HEK293 (cell line): ENCODE measurements around the gene P2RX1.

ENCODE experiments used
- AEBP2 ChIP-seq: fragments of 450-650 bp; formaldehyde crosslinking; IDR thresholded peaks from 2 replicates; pipeline ENCODE4 v1.5.1; 2016; ENCODE audit warnings: missing biosample characterization, missing genetic modification characterization, borderline replicate concordance
- BCL11A ChIP-seq: fragments of 450-650 bp; formaldehyde crosslinking; IDR thresholded peaks from 2 replicates; pipeline ENCODE4 v1.5.1; 2016; ENCODE audit warnings: low read depth, missing biosample characterization, missing genetic modification characterization
- BCL11B ChIP-seq: fragments of 450-650 bp; formaldehyde crosslinking; IDR thresholded peaks from 2 replicates; pipeline ENCODE4 v1.5.1; 2016; ENCODE audit warnings: low read depth, missing biosample characterization, missing genetic modification characterization
- FEZF1 ChIP-seq: fragments of 450-650 bp; formaldehyde crosslinking; IDR thresholded peaks from 2 replicates; pipeline ENCODE4 v1.5.1; 2016; ENCODE audit warnings: missing biosample characterization, missing genetic modification characterization
- GLIS1 ChIP-seq: fragments of 450-650 bp; formaldehyde crosslinking; IDR thresholded peaks from 2 replicates; pipeline ENCODE4 v1.5.1; 2016; ENCODE audit warnings: missing biosample characterization, missing genetic modification characterization
- PRDM10 ChIP-seq: fragments of 450-650 bp; formaldehyde crosslinking; IDR thresholded peaks from 2 replicates; pipeline ENCODE4 v1.5.1; 2016; ENCODE audit warnings: missing biosample characterization, missing genetic modification characterization
- RBAK ChIP-seq: fragments of 450-650 bp; formaldehyde crosslinking; IDR thresholded peaks from 2 replicates; pipeline ENCODE4 v1.5.1; 2016; ENCODE audit warnings: missing biosample characterization, missing genetic modification characterization
- SP2 ChIP-seq: fragments of 450-650 bp; formaldehyde crosslinking; IDR thresholded peaks from 2 replicates; pipeline ENCODE4 v1.5.1; 2016; ENCODE audit warnings: missing biosample characterization, missing genetic modification characterization
- SP3 ChIP-seq: fragments of 450-650 bp; formaldehyde crosslinking; IDR thresholded peaks from 2 replicates; pipeline ENCODE4 v1.5.1; 2016; ENCODE audit warnings: missing biosample characterization, missing genetic modification characterization
- SP7 ChIP-seq: fragments of 450-650 bp; formaldehyde crosslinking; IDR thresholded peaks from 2 replicates; pipeline ENCODE4 v1.5.1; 2016; ENCODE audit warnings: missing biosample characterization, missing genetic modification characterization
- TCF7L2 ChIP-seq: IDR thresholded peaks from 2 replicates; pipeline ENCODE4 v1.6.1; 2011; ENCODE audit warnings: low read depth, mild to moderate bottlenecking, inconsistent platforms, low read length, moderate library complexity, borderline replicate concordance
- WT1 ChIP-seq: fragments of 450-650 bp; formaldehyde crosslinking; IDR thresholded peaks from 2 replicates; pipeline ENCODE4 v1.5.1; 2016; ENCODE audit warnings: missing biosample characterization, missing genetic modification characterization
- ZBTB48 ChIP-seq: fragments of 450-650 bp; formaldehyde crosslinking; IDR thresholded peaks from 2 replicates; pipeline ENCODE4 v1.5.1; 2016; ENCODE audit warnings: missing biosample characterization, missing genetic modification characterization
- ZBTB6 ChIP-seq: fragments of 450-650 bp; formaldehyde crosslinking; IDR thresholded peaks from 2 replicates; pipeline ENCODE4 v1.5.1; 2017; ENCODE audit warnings: missing biosample characterization, missing genetic modification characterization
- ZFHX2 ChIP-seq: fragments of 450-650 bp; formaldehyde crosslinking; conservative IDR thresholded peaks from 2 replicates; pipeline ENCODE4 v1.5.1; 2016; ENCODE audit warnings: missing biosample characterization, missing genetic modification characterization
- ZFP69B ChIP-seq: fragments of 450-650 bp; formaldehyde crosslinking; IDR thresholded peaks from 2 replicates; pipeline ENCODE4 v1.5.1; 2016; ENCODE audit warnings: missing biosample characterization, missing genetic modification characterization
- ZIC2 ChIP-seq: fragments of 450-650 bp; formaldehyde crosslinking; IDR thresholded peaks from 2 replicates; pipeline ENCODE4 v1.5.1; 2016; ENCODE audit warnings: missing biosample characterization, missing genetic modification characterization
- ZNF121 ChIP-seq: fragments of 450-650 bp; formaldehyde crosslinking; IDR thresholded peaks from 2 replicates; pipeline ENCODE4 v1.5.1; 2016; ENCODE audit warnings: missing biosample characterization, missing genetic modification characterization
- ZNF148 ChIP-seq: fragments of 450-650 bp; formaldehyde crosslinking; IDR thresholded peaks from 2 replicates; pipeline ENCODE4 v1.5.0; 2017; ENCODE audit warnings: missing biosample characterization, missing genetic modification characterization, borderline replicate concordance
- ZNF239 ChIP-seq: fragments of 450-650 bp; formaldehyde crosslinking; IDR thresholded peaks from 2 replicates; pipeline ENCODE4 v1.5.1; 2016; ENCODE audit warnings: missing biosample characterization, missing genetic modification characterization
- ZNF248 ChIP-seq: fragments of 450-650 bp; formaldehyde crosslinking; IDR thresholded peaks from 2 replicates; pipeline ENCODE4 v1.5.1; 2017; ENCODE audit warnings: missing biosample characterization, missing genetic modification characterization
- ZNF280C ChIP-seq: fragments of 450-650 bp; formaldehyde crosslinking; IDR thresholded peaks from 2 replicates; pipeline ENCODE4 v1.5.1; 2016; ENCODE audit warnings: missing biosample characterization, missing genetic modification characterization
- ZNF404 ChIP-seq: fragments of 450-650 bp; formaldehyde crosslinking; IDR thresholded peaks from 2 replicates; pipeline ENCODE4 v1.5.1; 2017; ENCODE audit warnings: missing biosample characterization, missing genetic modification characterization
- ZNF513 ChIP-seq: fragments of 450-650 bp; IDR thresholded peaks from 2 replicates; pipeline ENCODE4 v1.5.1; 2018; ENCODE audit warnings: missing biosample characterization, missing genetic modification characterization
- ZNF529 ChIP-seq: fragments of 450-650 bp; formaldehyde crosslinking; IDR thresholded peaks from 2 replicates; pipeline ENCODE4 v1.5.1; 2017; ENCODE audit warnings: missing genetic modification characterization, missing biosample characterization; ENCODE audit not compliant: insufficient replicate concordance
- ZNF600 ChIP-seq: fragments of 450-650 bp; formaldehyde crosslinking; IDR thresholded peaks from 2 replicates; pipeline ENCODE4 v1.5.1; 2016; ENCODE audit warnings: missing biosample characterization, missing genetic modification characterization

P2RX1 gene

GRCh38 chr17:3965118-3965800, 49.0 kb upstream of the P2RX1 start (continued):
- TF ChIP-seq ZNF280C (tag by site-specific recombination) (no peak), ZNF239 (no peak), GLIS1 (peak; percentile 46; the same call in 1 of the 2 replicates), FEZF1 (tag by site-specific recombination) (peak; percentile 8; the same call in 1 of the 2 replicates), BCL11A (tag by site-specific recombination) (no peak), ZBTB48 (tag by site-specific recombination) (peak; percentile 53), SP3 (tag by site-specific recombination) (peak; percentile 28; the same call in 1 of the 2 replicates), ZNF529 (tag by site-specific recombination) (no peak), AEBP2 (tag by site-specific recombination) (no peak), TCF7L2 (no peak), RBAK (tag by site-specific recombination) (no peak), SP7 (tag by site-specific recombination) (peak; percentile 42; the same call in 1 of the 2 replicates), ZNF513 (no peak), ZNF121 (tag by site-specific recombination) (no peak), ZNF600 (tag by site-specific recombination) (peak; percentile 69), ZFP69B (tag by site-specific recombination) (no peak), WT1 (tag by site-specific recombination) (no peak), ZBTB6 (tag by site-specific recombination) (no peak; the same call in 1 of the 2 replicates), PRDM10 (peak; percentile 93), ZIC2 (tag by site-specific recombination) (0 out of 2 replicates have a peak, but pooled peaks have one; percentile 9), SP2 (tag by site-specific recombination) (peak; percentile 80), BCL11B (tag by site-specific recombination) (no peak), ZNF404 (tag by site-specific recombination) (no peak), ZNF148 (no peak), ZNF248 (tag by site-specific recombination) (no peak), ZFHX2 (tag by site-specific recombination) (no peak)
